PC-3 (cell line): ENCODE measurements around the gene AP3B1.

Experiments
- CTCF ChIP-seq: fragments of 300-600 bp; sonication (generic); conservative IDR thresholded peaks from 2 replicates; pipeline ENCODE4 v1.5.1; 2017; ENCODE audit warnings: antibody characterized with exemption, low read depth, mild to moderate bottlenecking, low read length
- EZH2 ChIP-seq: fragments of 300-600 bp; sonication (generic); IDR thresholded peaks from one replicate; pipeline ENCODE4 v1.6.1; 2017; ENCODE audit warnings: antibody characterized with exemption, mild to moderate bottlenecking, low read length; ENCODE audit not compliant: unreplicated experiment

GRCh38 chr5:78003919-78004318 is 290.6 kb downstream of the AP3B1 start:
- TF ChIP-seq CTCF = no peak
- TF ChIP-seq EZH2 = no peak
